ENCODE measurements around the gene PDCD11. TPM values are rescaled to one million over a fixed set of nuclear protein-coding genes. Genes with fewer than 3 reads are reported as not detected.

The PDCD11 gene
- total and polyA plus RNA-seq, 2 of the 8 experiments (the other 6 are each of a cell fraction or from before 2014, with no cell fraction given): 18.1 to 79.1 TPM

DNA sequence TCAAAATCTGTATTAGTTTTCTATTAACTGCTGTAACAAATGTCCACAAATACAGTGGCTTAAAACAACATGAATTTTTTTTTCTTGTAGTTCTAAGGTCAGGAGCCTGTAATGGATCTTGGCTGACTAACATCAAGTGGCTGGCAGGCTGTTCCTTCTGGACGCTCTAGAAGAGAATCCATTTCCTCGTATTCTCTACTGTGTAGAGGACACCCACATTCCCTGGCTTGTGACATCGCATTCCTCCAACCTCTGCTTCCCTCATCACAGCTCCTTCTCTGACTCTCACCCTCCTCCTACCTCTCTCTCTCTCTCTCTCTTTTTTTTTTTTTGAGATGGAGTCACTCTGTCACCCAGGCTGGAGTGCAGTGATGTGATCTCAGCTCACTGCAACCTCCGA, 67.1 kb downstream of the PDCD11 start (continued):
- no peak for TF ChIP-seq RFX5 (IDR thresholded peaks at IDR 0.05; ENCODE audit: borderline replicate concordance, low read depth, low read length)
- TF ChIP-seq SIN3A (conservative IDR thresholded peaks at IDR 0.05 in 1 of 2, IDR thresholded peaks at IDR 0.05 in 1 of 2; ENCODE audit: low read depth in 1 of 2, low read length in 2 of 2): no peak
